Mesenchymal stem cell (in vitro differentiated cells and primary cell): ENCODE measurements around the gene PRSS50.

Experiments used
- DNase-seq: peaks from one replicate; pipeline ENCODE4 v3.0.0-alpha.2; 2013
- H2AFZ ChIP-seq: one replicate; pipeline ENCODE4 v1.6.1; 2013; ENCODE audit warnings: low read depth, mild to moderate bottlenecking, control low read depth, inconsistent platforms, low read length, moderate library complexity
- H2AK5ac ChIP-seq: 2 replicates; pipeline ENCODE4 v1.6.1; 2013; ENCODE audit warnings: low read length, moderate library complexity, mild to moderate bottlenecking, inconsistent platforms; ENCODE audit not compliant: severe bottlenecking
- H2BK120ac ChIP-seq: one replicate; pipeline ENCODE4 v1.6.1; 2013; ENCODE audit warnings: low read depth, mild to moderate bottlenecking, inconsistent platforms, low read length, moderate library complexity
- H2BK12ac ChIP-seq, 2 experiments: one replicate each; pipeline ENCODE4 v1.6.1; 2013; ENCODE audit warnings: inconsistent platforms in 2 of 2, low read length in 2 of 2, mild to moderate bottlenecking in 2 of 2, moderate library complexity in 2 of 2, control low read depth in 1 of 2
- H2BK15ac ChIP-seq: one replicate; pipeline ENCODE4 v1.6.1; 2013; ENCODE audit warnings: mild to moderate bottlenecking, low read depth, inconsistent platforms; ENCODE audit not compliant: poor library complexity, severe bottlenecking
- H2BK5ac ChIP-seq: 2 replicates; pipeline ENCODE4 v1.6.1; 2013; ENCODE audit warnings: low read depth, mild to moderate bottlenecking, low read length, control low read depth, inconsistent platforms; ENCODE audit not compliant: poor library complexity, severe bottlenecking
- H3K14ac ChIP-seq, 2 experiments: one replicate each; pipeline ENCODE4 v1.6.1; 2013; ENCODE audit warnings: inconsistent platforms in 2 of 2, low read length in 2 of 2, control low read depth in 1 of 2, mild to moderate bottlenecking in 1 of 2, moderate library complexity in 1 of 2
- H3K18ac ChIP-seq, 2 experiments: one replicate each; pipeline ENCODE4 v1.6.1; 2013; ENCODE audit warnings: inconsistent platforms in 2 of 2, low read length in 2 of 2, control low read depth in 1 of 2, low read depth in 1 of 2, mild to moderate bottlenecking in 1 of 2
- H3K23ac ChIP-seq, 2 experiments: one replicate each; pipeline ENCODE4 v1.6.1; 2013; ENCODE audit warnings: inconsistent platforms in 2 of 2, low read length in 2 of 2, mild to moderate bottlenecking in 2 of 2, moderate library complexity in 2 of 2, control low read depth in 1 of 2
- H3K27ac ChIP-seq: 2 replicates; pipeline ENCODE4 v1.5.1; 2013; ENCODE audit warnings: mild to moderate bottlenecking, moderate library complexity, low read length, control low read depth, inconsistent platforms; ENCODE audit not compliant: poor library complexity, severe bottlenecking
- H3K27me3 ChIP-seq, 2 experiments: 2 replicates each; pipeline versions ENCODE4 v1.6.1 to v1.7.0; 2013; ENCODE audit warnings: low read length in 2 of 2, mild to moderate bottlenecking in 2 of 2, moderate library complexity in 2 of 2, control low read depth in 1 of 2, inconsistent platforms in 1 of 2; ENCODE audit not compliant: control insufficient read depth in 1 of 2, insufficient read depth in 1 of 2
- H3K36me3 ChIP-seq, 2 experiments: 2 replicates each; pipeline versions ENCODE4 v1.6.1 to v1.7.0; 2013; ENCODE audit warnings: low read length in 2 of 2, control low read depth in 1 of 2, inconsistent platforms in 1 of 2, low read depth in 1 of 2, mild to moderate bottlenecking in 1 of 2; ENCODE audit not compliant: insufficient read depth in 2 of 2, control insufficient read depth in 1 of 2
- H3K4ac ChIP-seq, 2 experiments: one replicate each; pipeline ENCODE4 v1.6.1; 2013; ENCODE audit warnings: inconsistent platforms in 2 of 2, low read length in 2 of 2, mild to moderate bottlenecking in 2 of 2, moderate library complexity in 2 of 2, control low read depth in 1 of 2, low read depth in 1 of 2
- H3K4me1 ChIP-seq: 2 replicates; pipeline ENCODE4 v1.6.1; 2013; ENCODE audit warnings: low read depth, low read length, control low read depth; ENCODE audit not compliant: control insufficient read depth, insufficient read depth
- H3K4me2 ChIP-seq: 2 replicates; pipeline ENCODE4 v1.6.1; 2013; ENCODE audit warnings: low read length, mild to moderate bottlenecking, inconsistent platforms; ENCODE audit not compliant: poor library complexity, severe bottlenecking
- H3K4me3 ChIP-seq, 2 experiments: 2 replicates each; pipeline versions ENCODE4 v1.5.1 to v1.7.0; 2013; ENCODE audit warnings: low read length in 2 of 2, mild to moderate bottlenecking in 2 of 2, control low read depth in 1 of 2, low read depth in 1 of 2; ENCODE audit not compliant: insufficient read depth in 1 of 2
- H3K79me1 ChIP-seq: replicated peaks from 2 replicates; pipeline ENCODE4 v1.6.1; 2013; ENCODE audit warnings: mild to moderate bottlenecking, control low read depth, low read length, inconsistent platforms; ENCODE audit not compliant: poor library complexity, severe bottlenecking
- H3K9ac ChIP-seq: 2 replicates; pipeline ENCODE4 v1.7.0; 2013; ENCODE audit warnings: mild to moderate bottlenecking, low read length, moderate library complexity
- H3K9me3 ChIP-seq: 2 replicates; pipeline ENCODE4 v1.7.0; 2013; ENCODE audit warnings: mild to moderate bottlenecking, low read length; ENCODE audit not compliant: control insufficient read depth
- H4K8ac ChIP-seq: one replicate; pipeline ENCODE4 v1.6.1; 2013; ENCODE audit warnings: inconsistent platforms, mild to moderate bottlenecking, low read length, moderate library complexity
- H4K91ac ChIP-seq: one replicate; pipeline ENCODE4 v1.6.1; 2013; ENCODE audit warnings: mild to moderate bottlenecking, low read length, inconsistent platforms
- WGBS: methylation state at CpG from one replicate; pipeline ENCODE4 v1.1.7; 2013; ENCODE audit warnings: mixed read lengths; 5-methylcytosine and 5-hydroxymethylcytosine counted together

The PRSS50 gene

DNA sequence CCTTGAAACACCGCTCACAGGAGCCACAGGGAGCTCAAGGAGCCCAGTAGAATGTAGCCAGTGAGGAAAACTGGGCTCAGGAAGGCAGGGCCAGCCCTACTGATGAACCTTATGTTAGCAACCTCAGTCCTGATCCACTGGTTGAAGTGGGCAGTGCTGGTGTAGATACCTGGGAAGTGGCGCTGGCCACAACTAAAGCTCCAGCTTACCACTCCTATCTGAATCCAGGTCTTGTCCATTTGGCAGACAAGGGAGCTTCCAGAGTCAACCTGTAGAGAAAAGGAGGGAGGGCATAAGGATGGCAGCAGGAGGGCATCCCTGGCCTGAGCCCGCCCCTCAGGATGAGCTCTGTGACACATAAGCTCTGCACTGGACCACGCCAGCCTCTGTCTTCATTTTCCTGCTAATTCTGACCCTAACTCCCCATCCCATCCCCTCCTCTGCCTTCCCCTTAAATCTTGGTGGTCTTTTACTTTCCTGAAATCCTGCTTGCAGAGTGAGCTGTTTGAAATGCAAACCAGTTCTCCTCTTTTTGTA is 2.1 kb upstream of the PRSS50 start:
- 90% methylated on average over 3 of the region's 4 CpGs for WGBS
- Histone ChIP-seq H3K18ac (no peak overlapping the region), H4K8ac (no peak overlapping the region)

GRCh38 chr3:46719044-46719565 is 1.4 kb upstream of the PRSS50 start:
- Histone ChIP-seq H3K9ac (no peak overlapping the region), H3K9me3 (peaks cover 3% of the 10 kb centered on the region), H3K4ac (no peak overlapping the region), H3K4me2 (no peak overlapping the region), H3K79me1 (no peaks in the 10 kb centered on the region), H3K14ac (no peak overlapping the region), H2BK120ac (no peak overlapping the region), H3K27me3 (peaks cover 10 to 67% of the 10 kb centered on the region in 2 experiments), H4K91ac (peak overlapping the region; percentile 25), H2BK15ac (no peak overlapping the region), H2BK12ac (no peak overlapping the region), H3K23ac (no peak overlapping the region), H3K36me3 (no peaks in the 10 kb centered on the region), H4K8ac (no peak overlapping the region), H2AFZ (no peak overlapping the region), H3K18ac (no peak overlapping the region), H3K4me3 (no peak overlapping the region), H3K4me1 (no peaks in the 10 kb centered on the region), H3K27ac (no peak overlapping the region), H2AK5ac (no peak overlapping the region), H2BK5ac (no peak overlapping the region)
- no peak for DNase-seq
- 53% methylated on average over 1 of the region's 2 CpGs for WGBS

More for the DNA sequence above, 2.1 kb upstream of the PRSS50 start:
- no peak overlapping the region for H3K9ac ChIP-seq
- no peak overlapping the region for H3K27ac ChIP-seq
- peaks cover 10 to 63% of the 10 kb centered on the region in 2 experiments for H3K27me3 ChIP-seq
- DNase-seq = no peak
- no peak overlapping the region for H2AFZ ChIP-seq
- no peak overlapping the region for H3K4ac ChIP-seq
- H2BK12ac ChIP-seq = no peak overlapping the region
- H2AK5ac ChIP-seq = no peak overlapping the region
- H3K36me3 ChIP-seq = no peaks in the 10 kb centered on the region
- H2BK5ac ChIP-seq = no peak overlapping the region
- H3K9me3 ChIP-seq = peaks cover 3% of the 10 kb centered on the region
- no peak overlapping the region for H2BK15ac ChIP-seq
- no peaks in the 10 kb centered on the region for H3K4me1 ChIP-seq
- no peaks in the 10 kb centered on the region for H3K79me1 ChIP-seq
- no peak overlapping the region for H4K91ac ChIP-seq
- H3K4me3 ChIP-seq = no peak overlapping the region
- no peak overlapping the region for H2BK120ac ChIP-seq
- H3K4me2 ChIP-seq = no peak overlapping the region
- H3K14ac ChIP-seq = no peak overlapping the region
- no peak overlapping the region for H3K23ac ChIP-seq

DNA sequence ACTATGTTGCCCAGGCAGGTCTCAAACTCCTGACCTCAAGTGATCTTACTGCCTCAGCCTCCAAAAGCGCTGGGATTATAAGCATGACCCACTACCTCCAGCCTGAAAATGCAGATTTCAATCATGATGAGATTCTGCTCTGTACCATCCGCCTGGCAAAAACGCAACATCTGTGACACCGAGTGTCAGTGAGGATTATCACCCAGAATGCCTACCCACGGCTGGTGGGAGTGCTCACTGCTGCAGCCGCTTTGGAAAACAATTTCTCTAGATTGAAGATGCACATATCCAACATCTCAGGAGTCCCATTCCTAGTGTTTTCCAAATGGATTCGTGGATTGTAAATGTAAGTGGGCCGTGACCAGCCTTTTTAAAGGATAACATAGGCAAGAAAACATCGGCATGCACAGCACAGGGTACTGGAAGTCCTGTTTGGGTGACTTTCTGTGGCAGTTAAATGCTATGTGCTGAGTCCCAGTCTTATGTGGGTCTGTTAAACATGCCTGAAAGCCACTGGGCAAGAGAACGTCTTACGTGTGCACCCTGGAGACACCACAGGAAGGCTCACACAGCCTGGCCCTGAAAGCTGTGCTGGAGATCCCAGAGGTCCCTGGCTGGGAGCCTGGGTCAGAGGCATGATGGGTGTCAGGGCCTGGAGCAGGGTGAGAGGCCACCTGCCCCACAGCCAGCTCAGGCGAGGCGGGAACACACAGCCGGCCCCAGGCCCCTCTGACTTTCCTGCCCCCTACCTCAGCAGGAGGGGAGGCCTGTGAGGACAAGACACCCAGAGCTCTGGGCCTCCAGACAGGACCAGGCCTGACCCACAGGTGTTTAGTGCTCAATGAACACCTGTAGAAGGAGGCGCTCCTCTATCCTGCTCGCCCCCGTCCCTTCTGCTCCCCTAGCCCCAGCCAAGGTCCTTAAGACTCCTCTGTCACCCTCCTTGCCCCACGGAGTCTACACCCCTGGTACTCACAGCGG is 918 bp downstream of the PRSS50 start:
- no peak overlapping the region for H2BK120ac ChIP-seq
- H3K79me1 ChIP-seq = no peaks in the 10 kb centered on the region
- no peak overlapping the region for H3K23ac ChIP-seq
- no peak overlapping the region for H2BK12ac ChIP-seq
- H4K91ac ChIP-seq = no peak overlapping the region
- no peak overlapping the region for H2BK15ac ChIP-seq
- no peak overlapping the region for H2AK5ac ChIP-seq
- H3K14ac ChIP-seq = no peak overlapping the region
- H3K18ac ChIP-seq = no peak overlapping the region
- no peak overlapping the region for H3K4me3 ChIP-seq
- no peak overlapping the region for H3K27ac ChIP-seq
- H3K4me1 ChIP-seq = no peaks in the 10 kb centered on the region
- no peaks in the 10 kb centered on the region for H3K36me3 ChIP-seq
- no peak overlapping the region for H3K4me2 ChIP-seq
- no peak overlapping the region for H4K8ac ChIP-seq
- peaks cover 3% of the 10 kb centered on the region for H3K9me3 ChIP-seq
- no peak overlapping the region for H2AFZ ChIP-seq
- H3K27me3 ChIP-seq = peaks cover 10 to 64% of the 10 kb centered on the region in 2 experiments
- no peak overlapping the region for H2BK5ac ChIP-seq
- DNase-seq = no peak
- H3K9ac ChIP-seq = no peak overlapping the region
- WGBS = 89% methylated on average over 18 of the region's 19 CpGs
- no peak overlapping the region for H3K4ac ChIP-seq

DNA sequence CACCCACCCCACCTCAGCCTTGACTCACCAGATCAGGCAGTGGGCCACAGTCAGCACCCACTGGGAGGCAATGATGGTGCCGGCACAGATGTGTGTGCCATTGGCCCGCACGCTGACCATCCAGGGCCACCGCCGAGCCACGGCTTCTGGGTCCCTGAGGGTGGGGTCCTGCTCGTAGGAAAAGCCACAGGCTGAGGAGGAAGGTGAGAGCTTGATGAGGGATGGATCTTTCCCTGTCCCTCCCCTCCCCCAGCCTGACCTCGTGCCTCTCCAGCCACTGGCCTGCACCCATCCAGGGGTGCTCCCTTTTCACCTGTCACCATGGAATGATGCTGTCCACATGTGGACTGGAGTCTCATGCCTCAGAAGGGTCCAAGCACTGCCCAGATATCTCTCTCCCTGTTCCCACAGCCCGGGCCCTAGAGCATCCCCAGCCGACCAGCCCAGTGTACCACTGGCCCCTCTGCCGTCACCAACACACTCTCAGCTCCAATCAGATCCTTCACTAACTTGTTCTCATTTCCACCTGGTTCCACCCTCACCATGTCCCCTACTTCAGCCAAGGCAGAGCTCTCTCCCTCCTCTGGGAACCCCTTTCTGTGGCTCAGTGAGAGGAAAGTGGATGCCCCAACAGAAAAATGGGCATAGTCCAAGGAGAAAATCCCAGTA is 2.0 kb downstream of the PRSS50 start:
- H3K27me3 ChIP-seq = peaks cover 10 to 60% of the 10 kb centered on the region in 2 experiments
- no peak overlapping the region for H2BK5ac ChIP-seq
- H4K91ac ChIP-seq = no peak overlapping the region
- H2BK120ac ChIP-seq = no peak overlapping the region
- H3K9me3 ChIP-seq = no peaks in the 10 kb centered on the region
- H3K4me3 ChIP-seq = no peak overlapping the region
- H2AK5ac ChIP-seq = no peak overlapping the region
- no peaks in the 10 kb centered on the region for H3K4me1 ChIP-seq
- no peak for DNase-seq
- no peak overlapping the region for H4K8ac ChIP-seq
- H3K14ac ChIP-seq = no peak overlapping the region
- H3K9ac ChIP-seq = no peak overlapping the region
- H2BK12ac ChIP-seq = no peak overlapping the region
- H3K27ac ChIP-seq = no peak overlapping the region
- H3K4me2 ChIP-seq = no peak overlapping the region
- no peak overlapping the region for H2BK15ac ChIP-seq
- no peaks in the 10 kb centered on the region for H3K36me3 ChIP-seq
- H3K23ac ChIP-seq = no peak overlapping the region
- no peaks in the 10 kb centered on the region for H3K79me1 ChIP-seq
- 97% methylated on average over 11 of the region's 11 CpGs for WGBS
- no peak overlapping the region for H2AFZ ChIP-seq
- H3K18ac ChIP-seq = no peak overlapping the region
- H3K4ac ChIP-seq = no peak overlapping the region
